HG02884 (cell line): ENCODE measurements around the gene ARSI.

ENCODE experiments used
- ATAC-seq: cut with Tn5 transposase; IDR thresholded peaks from one replicate; pipeline ENCODE4 v1.9.1; 2021; ENCODE audit warnings: mild to moderate bottlenecking, moderate library complexity; ENCODE audit not compliant: unreplicated experiment

The ARSI gene

GRCh38 chr5:150302301-150303069 is at the start of gene ARSI:
Gene ARSI, minus strand, starts transcription at chr5:150302905. Its CDS starts 532 bp downstream, at chr5:150302373.
- no peak for ATAC-seq

- ATAC-seq = peak; percentile 89
These were observed 48.0 kb upstream of the ARSI start for GRCh38 chr5:150350524-150351344.

GRCh38 chr5:150349681-150350275 is 47.1 kb upstream of the ARSI start:
- no peak for ATAC-seq

GRCh38 chr5:150347451-150347850 is 44.7 kb upstream of the ARSI start:
- ATAC-seq = no peak

GRCh38 chr5:150347003-150347402 is 44.3 kb upstream of the ARSI start:
- no peak for ATAC-seq

GRCh38 chr5:150346592-150346991 is 43.9 kb upstream of the ARSI start:
- no peak for ATAC-seq

GRCh38 chr5:150345716-150346115 is 43.0 kb upstream of the ARSI start:
- ATAC-seq = no peak

- no peak for ATAC-seq
These were observed 41.4 kb upstream of the ARSI start for GRCh38 chr5:150343994-150344631.

GRCh38 chr5:150342583-150342982 is 39.9 kb upstream of the ARSI start:
- ATAC-seq = no peak

- no peak for ATAC-seq
These were observed 39.3 kb upstream of the ARSI start for GRCh38 chr5:150341989-150342388.

- no peak for ATAC-seq
These were observed 38.6 kb upstream of the ARSI start for GRCh38 chr5:150341331-150341730.

GRCh38 chr5:150340614-150341255 is 38.0 kb upstream of the ARSI start:
- ATAC-seq = no peak

GRCh38 chr5:150339841-150340240 is 37.1 kb upstream of the ARSI start:
- ATAC-seq = no peak

- no peak for ATAC-seq
These were observed 36.5 kb upstream of the ARSI start for GRCh38 chr5:150339165-150339564.

GRCh38 chr5:150338546-150338945 is 35.8 kb upstream of the ARSI start:
- no peak for ATAC-seq

- ATAC-seq = no peak
These were observed 33.1 kb upstream of the ARSI start for GRCh38 chr5:150335778-150336177.

- no peak for ATAC-seq
These were observed 30.7 kb upstream of the ARSI start for GRCh38 chr5:150333400-150333799.

- ATAC-seq = no peak
These were observed 27.5 kb upstream of the ARSI start for GRCh38 chr5:150329881-150330876.

- ATAC-seq = no peak
These were observed 26.3 kb upstream of the ARSI start for GRCh38 chr5:150329038-150329437.

- ATAC-seq = no peak
These were observed 25.8 kb upstream of the ARSI start for GRCh38 chr5:150328515-150328914.
